H7 (cell line): ENCODE measurements around the gene CTU2. TPM values are rescaled to one million over a fixed set of nuclear protein-coding genes. Genes with fewer than 3 reads are reported as not detected.
A peak's percentile ranks its signal among the peaks of the same experiment; 100 is the strongest.

ENCODE experiments used
- DNase-seq: peaks from one replicate; pipeline ENCODE4 v3.0.0; 2012
- H3K27me3 ChIP-seq: 2 replicates; pipeline ENCODE4 v1.6.0; 2011; ENCODE audit warnings: mild to moderate bottlenecking, low read length; ENCODE audit not compliant: control insufficient read depth, insufficient read depth
- H3K36me3 ChIP-seq: replicated peaks from 2 replicates; pipeline ENCODE4 v1.5.1; 2011; ENCODE audit warnings: low read length; ENCODE audit not compliant: control insufficient read depth, insufficient read depth
- H3K4me3 ChIP-seq: 2 replicates; pipeline ENCODE4 v1.5.1; 2011; ENCODE audit warnings: low read depth, mild to moderate bottlenecking, control low read depth, low read length, moderate library complexity; ENCODE audit not compliant: insufficient read depth
- total RNA-seq: library from RNA; depleted of rRNA; stranded (reverse); fragments of >200 nt; shearing (Covaris generic); gene quantifications from 2 replicates; pipeline ENCODE4 v1.2.3, GENCODE V29; 2014

CTU2 gene
- total RNA-seq, 1 experiment from 2014 or later, result 38.4 TPM

GRCh38 chr16:88697831-88698615 is 8.3 kb upstream of the CTU2 start:
- DNase-seq, result peak; percentile 89
- Histone ChIP-seq H3K27me3 (no peaks in the 10 kb centered on the region), H3K36me3 (peaks cover 4% of the 10 kb centered on the region), H3K4me3 (no peak overlapping the region)

GRCh38 chr16:88698646-88699045 is 7.7 kb upstream of the CTU2 start:
- Histone ChIP-seq H3K36me3 (peaks cover 4% of the 10 kb centered on the region), H3K4me3 (no peak overlapping the region), H3K27me3 (no peaks in the 10 kb centered on the region)
- no peak for DNase-seq

- Histone ChIP-seq H3K36me3 (peaks cover 4% of the 10 kb centered on the region), H3K4me3 (no peak overlapping the region), H3K27me3 (no peaks in the 10 kb centered on the region)
- no peak for DNase-seq
These were observed 7.1 kb upstream of the CTU2 start for GRCh38 chr16:88699180-88699579.

- H3K36me3 ChIP-seq, result peaks cover 4% of the 10 kb centered on the region
These were observed 6.0 kb upstream of the CTU2 start for GRCh38 chr16:88700322-88700635.

GRCh38 chr16:88700636-88701482 is 5.4 kb upstream of the CTU2 start:
- peaks cover 4% of the 10 kb centered on the region for H3K36me3 ChIP-seq
- DNase-seq, result no peak
- no peaks in the 10 kb centered on the region; the same call in 1 of the 2 replicates for H3K27me3 ChIP-seq
- no peak overlapping the region for H3K4me3 ChIP-seq

More at GRCh38 chr16:88700322-88700635, 6.0 kb upstream of the CTU2 start:
- no peak for DNase-seq
- Histone ChIP-seq H3K4me3 (no peak overlapping the region), H3K27me3 (no peaks in the 10 kb centered on the region; the same call in 1 of the 2 replicates)

- no peak for DNase-seq
- Histone ChIP-seq H3K4me3 (no peak overlapping the region), H3K36me3 (peaks cover 4% of the 10 kb centered on the region), H3K27me3 (no peaks in the 10 kb centered on the region; the same call in 1 of the 2 replicates)
These were observed 4.5 kb upstream of the CTU2 start for GRCh38 chr16:88701581-88702370.

- Histone ChIP-seq H3K36me3 (peaks cover 4% of the 10 kb centered on the region), H3K27me3 (no peaks in the 10 kb centered on the region; the same call in 1 of the 2 replicates), H3K4me3 (no peak overlapping the region)
- no peak for DNase-seq
These were observed 3.7 kb upstream of the CTU2 start for GRCh38 chr16:88702371-88703210.

GRCh38 chr16:88703486-88704309 is 2.6 kb upstream of the CTU2 start:
- H3K27me3 ChIP-seq, result no peaks in the 10 kb centered on the region; the same call in 1 of the 2 replicates
- peaks cover 4% of the 10 kb centered on the region for H3K36me3 ChIP-seq
- DNase-seq, result no peak
- no peak overlapping the region for H3K4me3 ChIP-seq

GRCh38 chr16:88705076-88705684 is 1.1 kb upstream of the CTU2 start:
- DNase-seq, result no peak
- Histone ChIP-seq H3K27me3 (no peaks in the 10 kb centered on the region; the same call in 1 of the 2 replicates), H3K36me3 (peaks cover 2% of the 10 kb centered on the region), H3K4me3 (peak overlapping the region; percentile 91)

- peak overlapping the region; percentile 91 for H3K4me3 ChIP-seq
These were observed 488 bp upstream of the CTU2 start for GRCh38 chr16:88705801-88706228.

GRCh38 chr16:88706965-88707826 is 893 bp downstream of the CTU2 start:
- no peaks in the 10 kb centered on the region; the same call in 1 of the 2 replicates for H3K27me3 ChIP-seq
- peak overlapping the region; percentile 91 for H3K4me3 ChIP-seq
- no peak for DNase-seq
- peaks cover 2% of the 10 kb centered on the region for H3K36me3 ChIP-seq

More at GRCh38 chr16:88705801-88706228, 488 bp upstream of the CTU2 start:
- Histone ChIP-seq H3K36me3 (peaks cover 2% of the 10 kb centered on the region), H3K27me3 (no peaks in the 10 kb centered on the region; the same call in 1 of the 2 replicates)
- DNase-seq, result peak; percentile 90

GRCh38 chr16:88710556-88710955 is 4.3 kb downstream of the CTU2 start:
- peaks cover 2% of the 10 kb centered on the region for H3K36me3 ChIP-seq
- no peaks in the 10 kb centered on the region for H3K27me3 ChIP-seq
- no peak for DNase-seq
- no peak overlapping the region for H3K4me3 ChIP-seq
